SHP77 treated with DMSO at 0.1 percent for 48 hours (cell line): ENCODE data around the gene SLC5A8.
"Not testable (repeated sequence)": the region's sequence is repeated elsewhere in the genome, so short reads cannot be mapped to it uniquely, and the experiment has no call there.

ENCODE experiments used
- DNase-seq: peaks from one replicate; lab custom pipeline; 2025; lab: John Stamatoyannopoulos, UW

Gene SLC5A8

DNA sequence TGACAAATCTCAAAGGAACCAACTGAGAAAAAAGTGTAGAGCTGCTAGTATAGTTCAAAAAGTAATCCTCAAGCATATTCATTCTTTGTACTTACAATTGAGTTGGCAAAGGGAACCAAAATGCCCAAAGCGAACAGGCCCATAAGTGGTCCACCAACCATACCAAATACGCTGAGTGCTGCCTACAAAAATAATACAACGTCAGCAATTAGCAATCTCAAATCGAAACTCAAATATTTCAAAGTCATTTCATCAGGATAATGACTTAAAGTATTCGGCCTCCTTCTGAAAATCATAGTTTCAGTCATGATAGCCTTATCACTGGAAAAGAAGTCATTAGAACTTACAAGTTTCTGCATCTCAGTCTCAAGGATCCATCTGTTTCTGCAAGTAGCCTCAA is 42.0 kb downstream of the SLC5A8 start:
- no peak for DNase-seq

- no peak for DNase-seq
Observed at GRCh38 chr12:101166866-101167265, 43.2 kb downstream of the SLC5A8 start.

GRCh38 chr12:101165319-101165718 is 44.7 kb downstream of the SLC5A8 start:
- no peak for DNase-seq

DNA sequence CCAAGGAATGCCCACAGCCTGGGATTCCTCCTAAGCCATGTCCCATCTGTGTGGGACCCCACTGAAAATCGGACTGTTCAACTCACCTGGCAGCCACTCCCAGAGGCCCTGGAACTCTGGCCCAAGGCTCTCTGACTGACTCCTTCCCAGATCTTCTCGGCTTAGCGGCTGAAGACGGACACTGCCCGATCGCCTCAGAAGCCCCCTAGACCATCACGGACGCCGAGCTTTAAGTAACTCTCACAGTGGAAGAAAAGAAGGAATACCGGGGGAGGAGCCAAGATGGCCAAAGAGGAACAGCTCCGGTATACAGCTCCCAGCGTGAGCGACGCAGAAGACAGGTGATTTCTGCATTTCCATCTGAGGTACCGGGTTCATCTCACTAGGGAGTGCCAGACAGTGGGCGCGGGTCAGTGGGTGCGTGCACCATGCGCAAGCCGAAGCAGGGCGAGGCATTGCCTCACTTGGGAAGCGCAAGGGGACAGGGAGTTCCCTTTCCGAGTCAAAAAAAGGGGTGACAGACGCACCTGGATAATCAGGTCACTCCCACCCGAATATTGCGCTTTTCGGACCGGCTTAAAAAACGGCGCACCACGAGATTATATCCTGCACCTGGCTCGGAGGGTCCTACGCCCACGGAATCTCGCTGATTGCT is 64.1 kb downstream of the SLC5A8 start:
- not testable (repeated sequence) for DNase-seq

DNA sequence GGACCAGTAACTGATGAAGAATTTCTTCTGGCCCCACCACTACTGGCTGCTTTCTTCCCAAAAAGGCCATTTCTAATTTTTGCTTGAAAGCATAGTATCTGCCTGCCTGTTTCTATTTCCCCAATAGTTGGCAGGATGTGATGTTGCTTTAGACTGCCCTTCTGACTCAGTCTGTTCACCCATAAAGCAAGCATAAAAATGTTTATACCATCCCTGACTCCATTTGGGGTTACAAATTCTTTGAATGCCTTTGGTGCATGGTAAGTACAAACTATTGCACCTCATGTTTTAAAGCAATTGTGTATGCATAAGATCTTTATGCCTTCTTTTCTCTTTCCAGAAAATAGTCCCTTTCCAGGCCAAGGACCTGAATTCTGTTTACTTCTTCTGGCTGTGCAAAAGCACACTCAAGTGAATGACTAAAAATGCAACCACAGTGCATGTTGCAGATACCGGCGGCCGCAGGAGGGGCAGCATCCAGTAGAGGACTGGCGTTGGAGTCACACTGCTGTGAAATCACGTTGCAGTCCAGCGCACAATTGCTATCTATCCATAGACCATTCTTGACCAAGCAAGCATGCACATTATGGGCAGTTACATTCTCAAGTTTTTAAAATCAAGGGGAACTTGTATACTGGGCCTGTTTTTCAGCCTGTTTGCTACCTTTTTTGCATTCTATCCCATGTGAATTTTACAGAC is 82.4 kb downstream of the SLC5A8 start:
- DNase-seq = no peak

DNA sequence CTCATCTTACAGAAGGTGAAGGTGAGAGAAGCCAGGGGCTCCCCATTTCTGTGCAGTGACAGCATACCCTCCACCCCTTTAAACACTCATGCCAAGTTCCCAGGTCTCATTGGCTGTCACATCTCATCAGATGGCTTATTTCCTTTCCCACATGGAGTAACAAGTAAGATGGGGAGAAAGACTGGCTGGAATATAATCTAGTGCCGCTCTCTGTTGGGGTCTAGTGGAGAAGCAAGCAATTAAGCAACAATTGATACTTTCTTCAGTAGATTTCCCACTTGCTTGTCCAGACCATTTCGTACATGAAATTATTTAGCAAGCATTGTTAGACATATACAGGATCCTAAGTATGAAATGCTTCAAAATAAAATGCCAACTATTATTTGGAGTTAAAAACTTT is 92.2 kb downstream of the SLC5A8 start:
- DNase-seq = no peak

DNA sequence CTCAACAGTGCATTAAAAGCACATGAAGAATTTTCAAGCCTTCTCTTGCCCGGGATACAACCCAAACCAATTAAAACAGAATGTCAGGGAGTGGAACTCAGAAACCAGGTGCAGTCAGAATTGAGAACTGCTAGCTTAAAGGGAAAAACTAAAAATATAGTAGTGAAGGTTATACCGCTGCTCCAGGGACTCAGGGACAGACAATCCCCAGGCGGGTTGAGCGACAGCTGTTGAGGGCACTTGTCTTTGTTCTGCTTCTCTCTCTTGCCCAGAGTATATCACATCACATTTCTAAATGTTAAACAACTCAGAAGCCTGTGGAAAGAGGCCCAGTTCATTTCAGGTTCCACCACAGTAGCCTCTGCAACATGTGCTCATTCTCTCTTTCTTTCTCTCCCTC is 93.1 kb downstream of the SLC5A8 start:
- no peak for DNase-seq

- no peak for DNase-seq
Observed at GRCh38 chr12:101115326-101115725, 94.7 kb downstream of the SLC5A8 start.

DNA sequence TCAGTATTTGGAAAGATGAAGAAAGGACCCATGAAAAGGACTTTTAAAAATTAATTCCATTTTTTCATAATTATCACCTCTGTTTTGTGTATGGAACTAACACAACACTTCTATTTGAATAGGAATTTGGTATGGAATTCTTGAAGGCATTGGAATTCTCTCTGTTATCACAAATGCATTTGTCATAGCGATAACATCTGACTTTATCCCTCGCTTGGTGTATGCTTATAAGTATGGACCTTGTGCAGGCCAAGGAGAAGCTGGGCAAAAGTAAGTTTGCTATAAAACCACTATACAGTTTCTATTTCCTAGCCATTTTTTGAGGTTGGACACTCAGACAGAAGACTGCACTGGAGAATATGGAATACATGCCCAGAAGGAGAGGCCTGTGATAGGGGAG is 98.6 kb downstream of the SLC5A8 start:
- no peak for DNase-seq

GRCh38 chr12:101110866-101111265 is 99.2 kb downstream of the SLC5A8 start:
- DNase-seq = no peak

- no peak for DNase-seq
Observed at GRCh38 chr12:101108130-101108529, 101.9 kb downstream of the SLC5A8 start.

DNA sequence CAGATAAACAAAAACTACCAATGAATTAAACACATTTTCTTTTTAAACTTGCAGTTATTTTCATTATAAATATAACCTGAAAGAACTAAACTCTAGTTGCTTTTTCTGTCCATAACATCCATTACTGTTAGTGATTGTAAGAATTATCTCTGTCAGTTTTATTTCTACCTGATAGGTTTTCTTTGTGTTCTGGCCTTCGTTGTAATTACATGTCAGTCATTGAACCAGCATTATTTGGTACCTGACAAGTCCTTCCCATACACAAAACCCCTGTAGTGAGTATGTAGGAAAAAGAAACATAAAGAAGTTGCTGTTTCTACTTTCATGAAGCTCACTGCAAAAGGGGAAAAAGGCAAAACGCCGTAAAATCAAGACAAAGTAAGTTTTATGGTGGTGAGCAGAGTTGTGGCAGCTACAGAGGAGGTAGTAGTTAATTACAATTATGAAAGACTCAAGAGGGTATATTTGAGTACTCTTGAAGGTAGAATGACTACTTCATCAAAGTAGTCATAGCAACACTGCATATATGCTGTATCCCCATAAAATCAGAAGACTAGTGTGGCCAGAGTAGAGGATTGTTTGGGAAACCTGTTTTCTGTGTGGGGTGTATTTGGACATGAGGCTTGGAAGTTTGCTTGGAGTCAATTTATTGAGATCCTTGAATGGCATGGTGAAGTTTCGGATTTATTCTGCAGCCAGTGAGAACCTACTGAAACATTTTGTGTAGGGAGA is 102.8 kb downstream of the SLC5A8 start:
- no peak for DNase-seq
